Smooth muscle cell of the brain vasculature (primary cell): Measurements from ENCODE around the gene COBL.

Experiments
- DNase-seq: peaks from one replicate; pipeline ENCODE4 v3.0.0-alpha.2; 2012; ENCODE audit warnings: low read depth, low spot score

Gene COBL

DNA sequence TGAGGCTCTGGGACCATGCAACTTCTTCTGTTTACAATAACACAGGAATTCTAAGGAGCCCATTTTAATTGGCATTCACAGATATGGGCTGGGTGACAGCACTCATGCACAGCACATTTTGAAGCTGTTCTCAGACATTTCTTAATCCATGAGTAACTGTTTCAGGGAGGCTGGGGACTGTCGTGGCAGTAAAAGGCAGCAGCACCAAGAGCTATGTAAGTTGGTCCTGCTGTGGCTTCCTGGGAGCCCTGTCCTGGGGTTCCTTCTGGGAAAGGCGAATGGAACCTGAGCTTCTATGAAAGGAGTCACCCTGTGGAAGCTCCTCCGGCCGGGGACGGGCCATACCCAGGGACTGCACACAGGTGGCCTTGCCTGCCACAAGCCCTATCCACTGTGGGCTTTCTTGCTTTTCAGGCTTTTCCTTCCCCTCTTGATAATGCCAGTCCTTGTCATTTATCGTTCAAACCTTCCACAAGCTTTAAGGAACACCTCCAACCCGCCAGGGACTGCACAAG lies 40.5 kb downstream of the COBL start:
- no peak for DNase-seq

DNA sequence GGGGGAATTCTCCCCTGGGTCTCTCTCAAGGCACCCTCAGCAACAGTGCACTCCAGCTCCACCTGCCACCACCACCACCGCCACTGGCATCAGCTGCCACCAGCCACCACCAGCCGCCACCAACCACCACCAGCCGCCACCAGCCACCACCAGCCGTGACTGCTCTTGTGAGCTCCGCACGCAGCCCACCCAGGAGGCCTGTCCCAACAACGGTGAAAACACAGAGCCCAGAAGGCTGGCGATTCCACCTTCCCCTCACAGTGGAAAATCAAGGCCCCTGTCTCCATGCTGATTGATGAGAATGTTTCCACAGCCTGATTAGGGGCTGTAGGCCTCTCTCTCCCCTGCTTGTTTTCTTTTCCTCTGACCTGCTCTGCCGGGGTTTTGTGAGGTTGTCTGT lies 41.1 kb downstream of the COBL start:
- DNase-seq, result no peak

DNA sequence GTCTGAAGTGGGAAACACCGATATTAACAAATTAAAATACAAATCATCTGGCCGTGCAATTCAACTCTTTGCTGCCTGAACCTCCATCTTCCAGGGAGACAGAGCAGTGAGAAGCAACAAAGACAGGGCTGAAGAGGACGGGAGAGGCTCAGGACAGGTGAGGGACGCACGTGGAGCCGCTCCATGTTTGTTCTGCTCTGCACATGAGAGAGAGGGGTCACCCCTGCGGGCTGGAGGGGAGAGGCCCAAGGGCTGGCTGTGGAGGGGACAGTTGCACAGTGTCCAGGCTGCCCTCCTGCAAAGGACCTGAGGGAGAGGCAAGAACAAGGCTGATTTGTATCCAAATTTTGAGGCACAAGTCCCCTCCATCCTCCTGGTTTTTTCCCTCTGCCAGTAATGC lies 41.7 kb downstream of the COBL start:
- no peak for DNase-seq

DNA sequence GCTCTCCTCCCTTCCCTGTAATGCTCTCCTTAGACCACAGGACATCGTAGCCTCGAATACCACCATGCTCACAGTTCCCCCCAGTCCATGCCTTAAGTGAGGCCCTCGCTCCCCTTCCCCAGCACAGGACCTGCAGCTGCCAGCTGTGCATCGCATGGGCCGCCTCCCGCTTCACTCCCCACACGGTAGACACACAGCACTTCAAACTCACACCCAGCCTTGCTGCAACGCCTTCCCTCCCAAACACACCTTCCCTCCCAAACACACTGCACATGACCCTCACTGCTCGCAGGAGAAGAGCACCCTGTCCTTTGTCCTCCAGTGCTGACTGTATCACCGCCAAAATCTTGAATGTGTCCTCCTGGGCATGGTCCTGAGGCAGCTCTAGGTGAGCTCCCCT lies 42.6 kb downstream of the COBL start:
- DNase-seq, result no peak

DNA sequence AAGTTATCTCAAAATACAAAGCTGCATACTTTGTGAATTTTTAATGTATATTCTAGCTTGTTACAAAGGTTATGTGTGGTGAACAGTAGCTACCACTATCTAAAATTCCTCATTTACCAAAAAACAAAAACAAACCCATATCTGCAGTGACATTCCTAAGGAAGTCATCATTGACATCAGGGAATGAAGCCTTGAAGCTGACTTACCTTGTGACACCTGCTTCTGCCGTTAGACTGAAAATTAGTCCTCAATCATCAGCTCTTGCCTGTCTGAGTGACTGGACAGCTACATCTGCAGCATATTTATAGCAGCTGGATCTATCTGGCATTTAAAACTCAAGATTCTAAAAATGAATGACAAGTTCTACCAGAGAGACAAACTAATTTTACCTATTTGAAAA lies 43.2 kb downstream of the COBL start:
- no peak for DNase-seq

DNA sequence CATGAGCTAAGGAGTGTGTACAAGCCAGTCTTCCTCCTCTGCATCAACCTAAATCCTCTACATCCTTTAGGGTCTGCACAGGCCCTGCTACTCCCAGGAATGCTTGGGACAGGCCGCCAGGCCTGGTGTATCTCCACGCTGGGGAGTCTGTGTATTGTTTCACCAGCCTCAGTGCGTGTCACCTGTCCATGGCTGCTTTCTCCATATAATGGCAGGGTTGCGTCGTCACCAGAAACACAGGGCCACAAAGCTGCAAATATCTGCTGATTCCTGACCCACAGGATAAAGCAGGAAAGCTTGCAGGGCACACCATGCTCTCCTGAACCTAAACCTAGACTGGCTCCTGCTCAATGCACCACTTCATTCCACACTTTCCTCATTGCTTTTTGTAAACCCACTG lies 45.6 kb downstream of the COBL start:
- DNase-seq, result no peak

DNA sequence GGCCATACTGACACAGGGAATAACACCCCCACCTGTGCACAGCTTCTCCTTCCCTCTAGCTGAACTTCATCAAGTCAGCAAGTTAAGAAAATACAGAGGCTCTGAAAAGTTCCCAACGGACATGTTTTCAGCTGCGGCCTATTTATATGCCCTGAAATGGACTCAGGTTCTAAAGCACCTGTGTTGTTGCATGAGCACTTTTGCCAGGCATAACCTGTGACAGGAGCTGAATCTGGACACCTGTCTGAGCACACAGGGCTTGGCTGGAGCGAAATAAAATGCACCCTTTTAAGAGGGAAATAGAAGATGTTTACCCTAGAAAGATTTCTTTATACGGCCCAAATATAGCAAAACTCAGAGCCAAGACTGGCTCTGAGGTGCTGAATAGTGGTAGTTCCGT lies 46.7 kb downstream of the COBL start:
- DNase-seq, result no peak

DNA sequence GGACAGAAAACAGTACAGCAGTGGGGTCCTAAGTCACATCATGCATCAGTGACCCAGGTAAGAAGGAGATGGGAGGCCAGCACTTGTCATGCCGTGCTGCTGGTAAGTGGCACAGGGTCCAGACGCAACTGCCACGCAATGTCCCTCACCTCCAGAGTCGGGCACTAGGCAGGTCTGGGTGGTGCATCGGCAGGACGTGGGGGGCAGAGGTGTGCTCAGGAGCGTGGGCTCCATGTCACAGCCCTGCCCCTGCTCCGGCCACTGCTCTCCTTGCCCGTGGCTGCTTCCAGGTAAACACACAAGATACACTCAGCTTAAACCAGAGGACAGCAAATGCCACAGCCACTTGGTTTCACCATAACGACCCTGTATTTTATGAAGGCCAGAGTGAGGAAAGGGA lies 47.3 kb downstream of the COBL start:
- DNase-seq, result no peak

DNA sequence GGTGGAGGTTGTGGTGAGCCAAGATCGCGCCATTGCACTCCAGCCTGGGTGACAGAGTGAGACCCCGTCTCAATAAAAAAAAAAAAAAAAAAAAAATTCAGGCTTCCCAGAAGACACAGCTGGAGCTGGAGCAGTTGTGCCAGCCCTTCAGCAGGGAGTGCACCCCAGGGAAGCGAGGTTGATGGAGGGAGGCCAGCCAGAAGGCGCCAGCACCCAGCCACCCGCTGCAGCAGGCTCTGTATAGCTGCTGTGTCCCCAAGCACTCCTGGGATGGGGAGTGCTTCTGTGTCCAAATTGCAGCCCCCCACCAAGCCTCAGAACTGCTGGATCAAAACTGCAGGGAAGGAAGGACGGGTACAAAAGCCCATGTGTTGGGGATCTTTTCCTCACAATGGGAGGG lies 47.8 kb downstream of the COBL start:
- no peak for DNase-seq

DNA sequence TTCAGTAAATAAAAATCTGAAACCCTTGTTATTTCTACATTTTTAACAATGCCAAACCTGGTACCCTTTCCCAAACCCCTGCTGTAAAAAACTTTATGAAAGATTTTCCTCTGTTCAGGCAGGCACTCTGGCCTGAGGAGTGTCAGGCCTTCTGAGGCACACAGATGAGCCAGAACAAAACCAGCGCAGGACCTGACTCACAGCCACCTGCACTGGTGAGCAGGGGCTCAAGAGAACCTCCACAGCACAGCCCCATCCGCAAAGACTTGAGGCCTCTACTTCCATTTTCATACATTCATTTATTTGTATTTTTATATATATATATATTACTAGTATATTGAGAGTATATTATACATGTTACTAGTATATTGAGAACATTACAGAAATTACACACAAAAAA lies 49.4 kb downstream of the COBL start:
- no peak for DNase-seq

DNA sequence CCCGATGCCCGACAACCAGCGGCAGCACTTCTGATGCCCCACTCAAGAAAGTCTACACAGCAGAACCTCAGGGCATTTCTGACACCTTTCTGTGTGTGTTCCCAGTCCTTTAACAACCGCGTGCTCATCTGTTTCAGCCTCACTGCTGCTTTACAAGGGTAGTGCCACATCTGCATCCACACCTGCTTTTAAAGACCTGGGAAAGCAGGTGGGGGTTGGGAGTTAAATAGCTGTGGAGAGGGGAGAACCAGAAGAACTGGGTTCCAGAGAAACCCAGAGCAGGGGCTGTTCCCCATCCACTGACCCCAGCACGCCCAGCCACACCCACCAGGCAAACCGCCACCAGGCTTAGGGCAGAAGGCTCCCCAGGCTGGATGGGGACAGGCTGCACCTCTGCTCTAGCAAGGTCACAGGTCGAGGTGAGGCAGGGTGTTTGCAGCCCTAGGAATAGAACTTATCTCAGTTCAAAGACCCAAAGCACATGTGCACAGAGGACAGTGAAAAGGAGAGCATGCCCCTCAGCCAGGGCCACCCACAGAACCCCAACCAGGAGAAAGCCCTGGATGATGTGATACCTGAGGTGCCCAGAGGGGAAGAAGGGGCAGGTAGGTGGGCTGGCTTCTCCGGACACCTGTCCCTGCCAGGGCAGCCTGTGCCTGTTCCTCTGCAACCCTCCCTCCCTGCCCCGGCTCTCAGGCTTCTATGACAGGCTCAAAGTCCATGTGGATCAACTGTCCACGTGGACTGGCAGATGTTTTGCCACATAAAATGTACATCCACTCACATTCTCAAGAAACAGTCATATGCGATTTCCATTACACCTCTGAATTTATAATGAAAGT lies 51.3 kb downstream of the COBL start:
- no peak for DNase-seq

DNA sequence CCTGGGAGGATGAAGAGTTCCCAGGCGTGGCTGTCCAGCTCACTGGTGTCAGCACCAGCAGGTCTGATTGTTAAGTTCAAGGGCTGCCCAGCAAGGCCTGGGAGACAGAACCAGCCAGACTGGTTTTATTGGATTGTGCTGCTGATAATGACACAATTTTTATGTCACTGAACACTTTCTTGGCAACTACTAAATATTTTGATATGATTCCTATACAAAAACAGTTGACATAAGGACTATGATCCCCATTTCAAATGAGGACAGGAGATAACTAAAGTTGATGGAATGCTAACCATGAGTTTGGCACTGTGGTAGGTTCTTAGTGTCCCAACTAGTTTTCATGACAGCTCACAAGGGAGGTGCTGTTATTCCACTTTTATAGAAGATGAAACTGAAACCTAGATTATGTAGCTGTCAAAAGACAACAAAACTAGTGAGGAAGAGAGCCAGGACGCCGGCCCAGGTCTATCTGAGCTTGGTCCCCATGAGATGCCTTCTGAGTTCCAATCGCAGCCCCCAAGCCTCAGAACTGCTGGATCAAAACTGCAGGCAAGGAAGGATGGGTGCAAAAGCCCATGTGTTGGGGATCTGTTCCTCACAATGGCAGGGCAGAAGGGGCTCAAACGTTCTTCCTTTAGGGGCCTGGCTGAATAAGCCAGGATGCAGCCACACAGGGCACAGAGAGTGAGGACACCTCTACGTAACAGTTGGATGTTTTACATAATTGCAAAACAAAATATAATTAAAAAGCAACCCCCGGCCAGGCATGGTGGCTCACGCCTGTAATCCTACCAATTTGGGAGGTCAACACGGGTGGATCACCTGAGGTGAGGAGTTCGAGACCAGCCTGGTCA lies 52.8 kb downstream of the COBL start:
- DNase-seq, result no peak

DNA sequence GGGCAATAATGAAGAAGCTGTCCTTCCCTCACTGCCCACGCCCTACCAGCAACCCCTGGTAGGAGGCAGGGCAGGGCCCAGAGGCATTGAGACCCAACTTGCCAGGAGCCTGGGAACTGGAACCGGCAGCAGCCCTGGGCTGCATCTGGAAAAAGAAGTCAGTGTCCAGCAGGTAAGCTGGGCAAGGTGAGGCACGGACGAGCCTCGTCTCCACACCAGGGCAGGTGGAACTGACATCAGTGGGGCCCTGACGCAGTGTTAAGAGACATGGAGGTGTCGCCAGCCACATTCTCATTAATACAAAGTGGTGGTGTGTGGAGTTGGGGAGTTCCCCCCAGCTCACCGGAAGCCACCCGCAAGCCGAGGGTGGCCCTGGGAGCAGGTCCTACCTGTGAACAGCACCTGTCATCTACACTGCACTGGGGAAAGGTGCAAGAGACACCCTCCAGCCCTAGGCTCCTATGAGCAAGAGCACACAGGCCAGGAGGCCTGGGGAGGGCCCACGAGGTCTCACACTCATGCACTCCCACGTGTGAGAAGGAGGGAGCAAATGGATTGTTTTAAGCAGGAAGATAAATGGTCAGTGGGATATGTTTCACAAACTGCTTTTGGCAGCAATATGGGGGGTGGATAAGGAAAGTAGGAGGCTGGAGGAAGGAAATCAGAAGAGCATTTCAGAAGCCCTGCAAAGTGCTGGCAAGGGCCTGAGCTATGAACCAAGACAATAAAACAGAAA lies 53.6 kb downstream of the COBL start:
- no peak for DNase-seq

DNA sequence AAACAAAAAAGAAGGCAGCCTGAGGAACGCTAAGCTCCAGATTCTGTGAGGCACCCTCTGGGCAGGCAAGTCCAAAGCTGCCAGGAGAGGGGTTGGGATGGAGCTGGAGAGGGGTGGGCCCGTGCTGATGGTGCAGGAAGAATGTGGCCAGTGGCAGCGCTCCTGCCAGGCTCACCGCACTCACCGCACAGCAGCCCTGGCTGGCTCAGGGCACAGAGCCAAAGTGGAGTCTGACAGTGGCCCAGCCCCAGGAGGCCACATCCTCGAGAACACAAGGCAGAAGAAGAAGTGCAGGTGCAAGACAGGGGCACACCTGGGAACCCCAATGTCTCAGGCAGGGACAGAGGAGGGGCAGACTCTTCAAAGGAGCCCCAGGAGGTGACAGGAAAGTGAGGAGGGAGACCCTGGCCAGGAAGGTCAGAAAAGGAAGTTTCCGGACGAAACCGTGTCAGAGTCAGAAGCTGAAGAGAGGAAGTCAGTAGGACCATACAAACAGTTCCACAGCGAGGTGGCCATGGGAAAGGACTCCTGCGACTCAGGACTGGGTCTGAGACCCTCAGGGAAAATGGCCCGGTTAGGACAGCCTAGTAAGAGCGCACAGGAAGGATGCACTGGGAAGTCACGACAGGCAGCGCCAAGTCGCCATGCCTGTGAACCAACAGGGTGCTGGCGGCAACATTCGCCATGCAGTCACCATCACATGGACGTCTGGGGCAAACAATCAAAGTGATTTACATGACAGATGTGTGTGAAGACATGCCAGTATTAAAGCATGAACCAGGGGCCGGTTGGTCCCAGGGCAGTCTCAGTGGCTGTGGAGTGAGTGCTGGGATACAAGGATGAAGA lies 54.4 kb downstream of the COBL start:
- DNase-seq, result no peak

DNA sequence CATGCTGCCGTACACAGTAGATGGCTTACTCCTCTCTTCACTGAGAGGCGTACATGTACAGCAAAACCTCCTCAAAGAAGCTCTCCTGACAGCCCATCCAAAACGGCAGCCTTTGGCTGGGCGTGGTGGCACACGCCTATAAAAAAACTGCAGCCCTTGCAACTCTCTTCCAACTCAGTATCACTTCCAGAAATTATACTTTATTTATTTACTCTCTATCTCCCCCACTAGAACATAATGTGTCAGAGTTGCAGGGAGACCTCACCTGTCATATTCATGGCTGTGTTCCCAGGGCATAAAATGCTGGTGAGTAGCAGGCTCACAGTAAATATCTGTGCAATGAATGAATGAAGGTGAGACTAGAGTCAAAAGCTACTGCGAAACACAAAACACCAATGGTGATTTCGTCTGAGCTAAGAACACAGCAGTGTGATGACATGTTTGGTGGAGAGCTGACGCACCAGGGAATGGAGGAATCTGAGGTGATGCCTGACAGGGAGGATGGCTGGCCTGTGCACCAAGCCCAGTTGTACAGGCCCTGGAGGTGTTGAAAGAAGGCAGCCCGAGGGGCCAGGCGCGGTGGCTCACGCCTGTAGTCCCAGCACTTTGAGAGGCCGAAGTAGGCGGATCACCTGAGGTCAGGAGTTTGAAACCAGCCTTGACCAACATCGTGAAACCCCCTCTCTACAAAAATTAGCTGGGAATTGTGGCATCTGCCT lies 55.3 kb downstream of the COBL start:
- no peak for DNase-seq

DNA sequence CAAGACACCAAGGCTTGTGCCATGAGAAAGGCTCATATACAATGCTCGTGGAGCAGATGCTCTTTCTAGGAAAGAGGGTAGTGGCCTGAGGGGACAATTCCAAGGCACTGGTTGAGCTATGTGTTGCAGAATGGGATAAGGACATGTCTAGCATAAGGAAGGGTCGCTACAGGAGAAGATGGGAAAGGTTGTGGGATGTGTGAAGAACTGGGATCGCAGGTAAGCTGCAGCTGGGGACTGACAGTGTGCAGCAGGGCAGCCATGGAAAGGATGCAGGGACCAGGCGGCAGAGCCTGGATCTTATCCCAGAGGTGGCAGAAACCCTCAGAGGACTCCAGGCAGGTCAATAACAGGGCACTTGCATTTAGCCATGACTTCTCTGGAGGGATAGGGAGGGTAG lies 56.1 kb downstream of the COBL start:
- no peak for DNase-seq

DNA sequence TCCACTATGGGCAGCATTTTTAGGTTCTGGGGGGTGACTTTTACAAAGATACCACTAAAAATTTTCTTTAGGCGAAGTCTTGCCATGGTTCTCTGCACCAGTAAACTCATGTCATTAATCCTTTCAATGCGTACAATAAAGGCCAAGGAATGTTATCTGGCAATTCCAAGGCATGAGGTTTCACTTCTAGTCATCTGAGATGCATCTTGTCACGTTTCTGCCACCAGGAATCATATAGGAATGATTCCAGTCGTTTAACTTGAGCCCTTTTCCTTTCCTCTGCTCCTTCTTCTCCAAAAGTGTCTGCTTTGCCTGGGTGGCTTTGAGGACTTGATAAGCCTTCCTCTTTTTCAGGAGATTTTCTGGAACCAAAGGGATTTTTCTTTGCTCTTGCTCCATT lies 56.8 kb downstream of the COBL start:
- DNase-seq, result no peak

DNA sequence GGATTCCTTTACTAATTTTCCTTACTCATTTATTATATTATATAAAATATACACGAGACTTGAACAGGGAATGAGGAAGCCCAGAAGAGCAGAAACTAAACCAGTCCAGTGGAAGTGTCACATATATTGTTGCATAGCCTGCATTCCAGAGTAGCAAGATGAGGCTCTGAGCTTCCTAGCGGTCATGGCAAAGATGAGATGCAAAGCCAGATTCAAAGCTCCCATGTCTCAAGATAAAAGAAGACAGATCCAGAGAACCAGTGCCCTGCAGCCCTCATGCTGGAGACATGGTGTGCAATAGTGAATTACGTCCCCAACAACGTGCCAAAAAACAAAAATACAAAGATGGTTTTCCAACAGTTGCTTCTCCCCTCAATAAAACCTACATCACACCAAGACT lies 59.7 kb downstream of the COBL start:
- DNase-seq, result no peak

DNA sequence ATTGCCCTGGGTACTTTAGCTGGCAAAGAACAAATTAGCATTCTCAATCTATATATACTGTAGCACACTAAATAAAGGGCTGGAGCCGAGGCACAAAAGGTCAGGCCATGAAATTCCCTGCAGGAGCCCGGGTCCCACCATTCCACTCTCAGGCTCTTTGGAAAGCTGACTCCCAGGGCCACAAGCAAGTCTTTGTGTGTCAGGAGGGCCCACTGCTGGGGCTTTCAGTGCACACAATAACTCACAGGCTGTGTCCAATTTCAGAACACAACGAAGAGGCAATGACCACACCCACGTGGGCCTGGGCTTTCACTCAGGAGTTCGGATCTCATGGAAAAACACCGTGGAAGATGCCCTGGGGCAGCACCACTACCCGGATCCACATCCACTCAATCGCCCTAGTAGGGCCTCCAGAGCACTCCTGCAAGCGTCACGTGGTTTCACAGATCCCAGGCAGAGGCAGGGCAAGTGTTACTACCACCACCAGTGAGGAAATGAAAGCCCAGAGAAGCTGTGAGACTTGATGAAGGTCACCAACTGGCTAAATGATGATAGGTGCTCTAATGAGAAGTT lies 60.3 kb downstream of the COBL start:
- DNase-seq, result no peak

DNA sequence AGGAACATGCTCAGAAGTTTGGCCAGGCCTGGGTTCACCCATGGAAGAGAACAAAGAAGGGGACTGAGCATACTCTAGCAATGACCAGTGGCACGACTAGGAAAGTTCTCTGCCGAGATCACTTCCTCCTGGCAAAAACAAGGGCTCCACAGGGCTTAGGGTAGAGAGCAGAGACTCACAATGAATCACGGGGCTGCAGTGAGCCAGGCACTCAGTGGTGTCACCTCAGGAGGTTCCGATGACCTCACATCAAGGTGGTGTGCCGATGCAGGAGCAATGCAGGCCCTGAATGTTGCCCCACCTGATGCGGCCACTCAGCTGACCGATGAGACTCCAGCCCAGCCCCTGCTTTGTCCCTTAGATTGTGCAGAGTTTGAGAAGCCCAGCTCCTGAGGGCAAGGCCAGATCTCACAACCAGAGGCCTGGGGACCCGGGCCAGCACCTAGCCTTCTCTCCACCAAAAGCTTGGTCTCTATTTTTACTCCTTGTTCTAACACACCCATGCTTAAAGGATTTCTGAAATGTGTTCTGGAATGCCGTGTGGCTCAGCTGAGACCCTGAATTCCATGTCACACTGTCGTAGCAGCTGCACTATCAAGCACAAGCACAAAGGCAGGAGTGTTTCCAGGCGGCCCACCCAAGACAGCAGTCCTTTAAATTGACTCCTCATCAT lies 60.9 kb downstream of the COBL start:
- DNase-seq, result no peak
